GM21723 (cell line): ENCODE data around the gene FYB2.
"Not testable (repeated sequence)": the region's sequence is repeated elsewhere in the genome, so short reads cannot be mapped to it uniquely, and the experiment has no call there.

Experiments
- ATAC-seq: cut with Tn5 transposase; IDR thresholded peaks from one replicate; pipeline ENCODE4 v1.9.1; 2021; ENCODE audit warnings: mild to moderate bottlenecking, moderate library complexity; ENCODE audit not compliant: unreplicated experiment

Gene FYB2

DNA sequence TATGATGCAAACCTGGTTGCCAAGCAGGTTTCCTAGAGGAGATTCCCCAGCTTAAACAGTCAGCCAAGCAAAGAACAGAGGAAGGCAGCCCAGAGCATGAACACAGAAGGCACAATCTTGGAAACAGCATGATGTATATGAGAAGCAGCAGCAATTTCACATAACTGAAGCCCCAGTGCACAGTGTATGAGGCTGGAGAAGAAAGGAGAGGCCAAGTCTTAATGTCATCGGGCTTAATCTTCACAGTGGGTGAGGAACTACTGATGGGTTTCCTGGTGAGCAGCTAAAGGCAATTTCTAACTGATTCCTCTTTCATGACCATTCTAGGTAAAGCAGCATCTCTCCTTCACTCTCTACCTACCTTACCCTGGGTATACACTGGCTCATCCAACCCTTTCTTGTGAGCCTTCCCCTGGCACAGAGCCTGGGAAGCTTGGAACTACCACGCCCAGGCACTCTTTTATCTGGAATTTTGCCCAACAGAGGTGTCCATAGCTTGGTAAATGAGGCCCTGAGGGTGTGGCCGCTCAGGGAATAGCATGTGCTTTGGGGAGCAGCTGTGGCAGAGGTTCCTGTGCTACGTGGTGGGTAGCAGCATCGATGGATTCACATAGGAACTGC is 22.0 kb downstream of the FYB2 start:
- no peak for ATAC-seq

DNA sequence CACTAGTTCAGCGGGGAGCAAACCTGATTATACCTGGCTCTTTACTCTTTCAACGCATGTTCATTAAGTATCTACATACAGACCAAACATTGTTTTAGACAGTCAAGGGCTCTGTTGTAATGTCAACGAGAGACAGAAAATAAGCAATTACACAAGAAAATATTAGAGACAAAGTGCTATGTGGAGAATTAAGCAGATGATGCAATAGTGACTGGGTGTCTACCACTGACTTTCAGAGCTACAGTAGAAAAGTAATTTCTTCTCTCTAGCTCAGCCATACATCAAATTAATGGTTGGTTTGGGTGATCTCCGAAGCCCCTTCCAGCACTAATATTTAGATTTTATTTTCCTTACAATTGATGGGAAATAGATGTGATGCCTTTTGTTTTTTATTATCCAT is 23.3 kb downstream of the FYB2 start:
- no peak for ATAC-seq

DNA sequence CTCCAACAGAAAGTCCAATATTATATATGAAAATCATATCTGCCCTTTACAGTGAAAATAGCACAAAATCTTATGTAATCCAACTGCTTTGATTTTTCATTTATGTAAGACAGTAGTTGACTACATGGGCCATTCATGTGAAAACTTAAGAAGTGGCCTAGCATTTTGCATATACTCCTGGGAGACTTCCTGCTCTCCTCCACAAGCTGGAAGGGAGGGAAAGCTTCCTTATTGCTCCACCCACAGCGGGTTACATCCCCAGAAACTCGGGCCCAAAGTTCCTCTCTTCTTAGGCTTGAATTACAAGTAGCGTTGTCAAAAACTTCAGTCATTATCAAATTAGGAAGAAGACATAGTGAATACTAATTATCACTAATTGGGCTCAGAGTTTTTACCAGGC is 29.2 kb downstream of the FYB2 start:
- ATAC-seq = no peak

DNA sequence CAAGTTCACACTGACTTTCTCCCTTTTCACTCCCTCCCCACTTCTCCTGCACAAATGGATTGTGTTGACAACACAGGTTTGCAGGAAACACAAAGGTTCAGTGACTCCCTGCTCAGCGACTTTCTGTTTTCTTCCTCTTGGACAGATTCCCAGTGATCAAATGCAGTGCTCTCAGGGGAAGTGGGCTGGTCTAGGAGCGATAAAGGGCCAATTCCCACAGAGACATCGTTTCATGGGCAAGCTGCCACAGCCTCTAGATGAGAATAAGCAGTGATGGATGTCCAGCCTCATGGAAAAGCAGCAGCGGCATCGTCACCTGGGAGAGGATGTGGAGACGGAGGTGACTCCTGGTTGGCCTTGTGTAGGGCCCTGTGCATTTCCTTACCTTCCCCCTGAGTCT is 30.6 kb downstream of the FYB2 start:
- no peak for ATAC-seq

- no peak for ATAC-seq
Observed at GRCh38 chr1:56788102-56788501, 31.1 kb downstream of the FYB2 start.

GRCh38 chr1:56787330-56787729 is 31.9 kb downstream of the FYB2 start:
- ATAC-seq = no peak

DNA sequence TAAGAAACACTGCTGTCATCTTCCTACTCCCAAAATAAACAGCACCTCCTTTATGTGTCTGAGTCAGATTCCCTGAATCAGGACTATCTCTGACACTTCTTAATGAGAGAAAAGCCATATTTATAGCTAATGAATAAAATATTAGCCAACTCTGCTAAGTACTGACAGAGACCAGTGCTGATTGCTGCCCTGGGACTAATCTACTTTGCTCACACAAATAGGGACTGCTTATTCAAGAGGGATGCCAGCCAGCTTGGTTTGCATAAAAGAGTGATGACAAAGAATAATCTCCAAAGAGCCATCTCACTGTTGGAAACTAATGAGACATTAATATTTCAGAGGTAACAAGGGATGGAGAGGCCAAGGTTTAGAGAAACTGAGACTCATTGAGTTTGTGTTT is 36.4 kb downstream of the FYB2 start:
- ATAC-seq = no peak

GRCh38 chr1:56780826-56781225 is 38.4 kb downstream of the FYB2 start:
- ATAC-seq = no peak

DNA sequence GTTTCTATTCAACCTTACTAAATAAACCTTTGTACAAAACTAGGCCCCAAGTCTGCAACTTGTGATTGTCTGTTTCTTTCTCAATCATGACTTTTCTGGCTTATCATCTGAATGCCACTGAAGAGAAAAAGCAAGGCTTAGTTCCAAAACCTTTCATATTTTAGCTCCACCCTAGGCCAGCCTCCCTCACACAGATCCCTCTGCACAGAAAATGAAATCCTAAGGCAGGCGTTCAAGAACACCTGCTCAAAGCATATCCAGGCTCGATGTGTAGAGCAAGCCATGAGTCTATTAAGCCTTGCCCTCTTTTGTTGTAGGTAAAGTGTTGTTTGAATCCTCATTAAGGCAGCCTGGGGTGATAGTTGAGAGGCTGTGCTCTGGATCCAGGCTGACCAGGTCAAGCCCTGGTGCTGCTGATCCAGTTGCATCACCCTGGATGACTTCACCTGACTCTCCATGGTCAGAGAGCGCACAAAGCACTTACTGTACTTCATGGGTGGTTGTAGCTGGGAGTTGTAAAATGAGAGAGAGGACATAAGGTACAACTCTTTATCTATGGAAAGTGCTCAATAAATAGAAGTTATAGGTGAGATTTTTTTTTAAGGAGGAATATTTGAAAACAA is 39.0 kb downstream of the FYB2 start:
- ATAC-seq = no peak

DNA sequence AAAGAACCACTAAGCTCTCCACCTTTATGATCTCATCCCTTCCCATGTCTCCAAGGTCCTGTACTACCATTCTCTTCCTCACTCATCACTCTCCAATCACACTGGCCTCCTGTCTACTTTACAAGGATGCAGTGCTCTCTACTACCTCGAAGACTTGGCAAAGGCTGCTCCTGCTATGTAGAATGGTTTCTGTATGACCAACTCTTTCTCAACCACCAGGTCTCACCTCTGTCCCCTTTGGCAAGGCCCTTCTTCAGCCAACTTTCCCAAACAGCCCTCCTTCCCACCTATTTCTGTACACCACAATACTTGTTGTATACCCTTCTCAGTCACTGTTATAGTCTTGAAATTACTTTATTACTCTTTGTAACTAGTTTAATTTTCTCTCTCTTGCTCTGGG is 41.2 kb downstream of the FYB2 start:
- no peak for ATAC-seq

DNA sequence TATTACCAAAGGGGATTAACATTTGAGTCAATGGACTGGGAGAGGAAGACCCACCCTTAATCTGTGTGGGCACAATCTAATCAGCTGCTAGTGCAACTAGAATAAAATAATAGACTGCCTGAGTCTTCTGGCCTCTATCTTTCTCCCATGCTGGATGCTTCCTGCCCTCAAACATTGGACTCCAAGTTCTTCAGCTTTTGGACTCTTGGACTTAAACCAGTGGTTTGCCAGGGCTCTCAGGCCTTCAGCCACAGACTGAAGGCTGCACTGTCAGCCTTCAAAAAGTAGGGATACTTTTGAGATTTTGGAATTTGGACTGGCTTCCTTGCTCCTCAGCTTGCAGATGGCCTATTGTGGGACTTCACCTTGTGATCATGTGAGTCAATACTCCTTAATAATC is 44.5 kb downstream of the FYB2 start:
- ATAC-seq = not testable (repeated sequence)

DNA sequence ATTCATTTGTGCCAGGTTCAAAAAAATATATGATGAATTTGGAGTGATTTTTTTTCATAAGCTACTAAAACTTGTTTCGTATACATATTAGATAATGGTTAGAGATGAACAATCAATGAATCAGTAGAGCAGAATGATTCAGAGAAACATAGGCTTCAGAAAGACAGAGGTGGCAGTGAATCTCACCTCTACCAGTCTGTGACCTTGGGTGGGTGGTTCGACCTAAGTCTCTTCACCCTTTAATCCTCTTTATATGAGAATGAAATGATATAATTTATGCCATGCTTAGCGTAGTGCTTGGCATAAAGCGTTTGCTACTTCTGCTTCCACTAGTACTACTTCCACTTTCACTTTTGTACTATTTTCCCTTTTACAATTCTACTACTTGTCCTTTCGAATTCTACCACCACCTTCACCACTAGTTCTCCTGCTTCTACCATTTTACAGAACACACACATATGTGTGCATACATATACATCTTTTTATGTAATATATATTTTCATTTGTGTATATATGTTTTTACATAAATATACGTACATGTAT is 45.1 kb downstream of the FYB2 start:
- ATAC-seq = peak; percentile 81

DNA sequence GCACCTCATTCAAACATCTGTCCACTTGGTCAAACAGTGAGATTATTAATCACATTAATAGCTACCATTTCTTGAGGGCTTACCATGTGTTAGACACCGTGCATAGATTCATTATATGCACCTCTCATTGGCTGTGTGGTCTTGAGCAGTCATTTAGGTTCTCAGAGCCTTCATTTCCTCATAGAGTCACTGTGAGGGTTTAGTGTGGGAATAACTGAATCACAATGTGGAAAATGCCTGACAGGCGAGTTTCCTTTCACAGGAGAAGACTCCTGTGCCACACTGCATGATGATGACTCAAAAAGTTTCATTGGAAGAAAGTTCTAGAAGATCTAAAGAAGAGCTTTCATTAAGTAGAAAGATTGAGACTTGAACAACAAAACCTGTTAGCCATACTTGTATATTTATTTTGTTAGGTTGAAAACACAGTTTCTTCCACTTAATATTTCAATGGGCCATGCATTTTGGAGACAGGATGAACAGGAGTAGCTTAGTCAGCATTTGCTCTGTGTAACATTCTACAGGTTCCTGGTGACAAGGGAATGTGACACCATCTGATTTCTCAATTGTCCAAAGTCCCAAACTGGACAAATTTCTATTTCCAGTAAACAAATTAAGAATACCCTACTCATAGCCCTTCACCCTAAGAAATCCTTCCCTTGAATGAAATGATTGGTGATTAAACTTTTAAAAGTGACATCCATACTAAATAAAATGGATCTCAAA is 45.7 kb downstream of the FYB2 start:
- ATAC-seq = no peak

DNA sequence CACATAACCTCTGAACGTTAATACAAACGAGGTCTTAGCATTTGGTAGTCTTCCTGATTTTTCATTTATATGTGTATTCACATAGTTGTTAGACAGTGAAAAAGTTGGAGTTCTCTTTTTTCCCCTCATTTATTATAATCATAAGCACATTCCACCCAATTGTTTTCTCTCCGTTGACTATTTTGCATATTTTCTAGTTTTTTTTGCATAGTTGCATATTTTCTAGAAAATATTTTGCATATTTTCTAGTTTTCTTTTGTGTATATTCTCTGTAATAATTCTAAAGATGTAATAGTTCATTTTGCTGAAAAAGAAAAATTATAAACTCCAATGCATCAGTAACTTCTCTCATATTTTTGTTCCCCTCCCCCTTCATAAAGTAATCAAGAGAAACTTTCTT is 47.5 kb downstream of the FYB2 start:
- no peak for ATAC-seq

GRCh38 chr1:56758794-56759193 is 60.4 kb downstream of the FYB2 start:
- ATAC-seq = no peak

- no peak for ATAC-seq
Observed at GRCh38 chr1:56758135-56758534, 61.1 kb downstream of the FYB2 start.

DNA sequence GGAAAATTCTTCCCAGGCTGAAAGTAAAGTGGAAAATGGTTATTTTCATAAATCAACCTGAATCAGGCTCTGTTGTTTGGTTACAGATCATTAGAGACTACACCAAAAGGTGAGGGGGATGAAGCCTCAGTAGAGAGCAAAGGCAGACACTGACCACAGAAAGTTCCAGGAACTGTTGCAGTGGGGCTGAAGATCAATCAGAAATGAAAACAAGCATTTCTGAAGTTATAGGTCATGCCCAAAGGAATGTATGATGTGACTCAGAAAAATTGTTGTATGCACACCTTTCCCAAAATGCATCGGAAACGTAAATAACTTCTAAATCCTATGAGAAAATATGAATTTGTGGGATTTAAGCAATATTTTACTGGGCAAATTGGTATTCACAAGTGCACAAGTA is 63.3 kb downstream of the FYB2 start:
- ATAC-seq = no peak

- no peak for ATAC-seq
Observed at GRCh38 chr1:56754708-56755479, 64.3 kb downstream of the FYB2 start.

DNA sequence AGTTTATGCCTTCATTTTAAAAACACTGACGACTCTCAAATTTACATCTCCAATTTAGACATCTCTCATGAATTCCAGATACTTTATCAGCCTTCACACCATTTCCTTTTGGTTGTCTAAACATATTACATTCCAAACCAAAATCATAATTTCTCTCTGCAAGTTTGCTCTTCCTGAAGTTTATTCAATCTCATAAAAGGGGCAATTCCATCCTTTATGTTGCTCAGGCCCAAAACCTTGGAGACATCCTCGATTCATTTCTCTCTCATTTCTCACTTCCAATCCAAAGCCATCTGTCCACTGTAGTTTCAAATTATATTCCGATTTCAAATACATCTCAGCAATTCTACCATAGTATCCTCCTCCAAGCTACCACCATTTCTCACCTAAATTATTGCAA is 74.0 kb downstream of the FYB2 start:
- ATAC-seq = no peak

- no peak for ATAC-seq
Observed at GRCh38 chr1:56728964-56729363, 90.2 kb downstream of the FYB2 start.

DNA sequence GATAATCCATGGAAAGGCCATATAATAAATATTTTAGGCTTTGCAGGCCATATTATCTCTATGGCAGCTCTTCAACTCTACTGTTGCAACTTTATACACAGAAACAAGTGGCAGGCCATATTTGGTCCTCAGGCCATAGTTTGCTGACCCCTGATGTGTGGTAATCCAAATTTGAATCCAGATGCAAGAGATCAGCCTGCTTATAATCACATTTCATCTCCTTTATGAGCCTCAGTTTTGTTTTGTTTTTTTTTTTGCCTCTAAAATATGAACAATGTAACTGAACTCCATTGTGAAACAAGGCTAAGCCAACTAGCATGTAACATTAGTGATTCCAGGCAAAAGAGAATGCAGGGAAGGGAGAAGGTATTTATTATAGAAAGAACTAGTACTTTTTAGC is 92.5 kb downstream of the FYB2 start:
- ATAC-seq = no peak
